Suprapubic skin (tissue), 4 donors: ENCODE data around the gene ACSF2. TPM values are rescaled to one million over a fixed set of nuclear protein-coding genes. Genes with fewer than 3 reads are reported as not detected.
"Not testable (repeated sequence)": the region's sequence is repeated elsewhere in the genome, so short reads cannot be mapped to it uniquely, and the experiment has no call there.

Experiments
- DNase-seq, 2 donors: peaks; one replicate each; pipeline ENCODE4 v3.0.0-alpha.2; 2019; ENCODE audit warnings: low spot score in 2 of 2
- H3K27ac ChIP-seq: fragments of 200-600 bp; sonication (generic); one replicate; pipeline ENCODE4 v1.5.1; 2019
- H3K27me3 ChIP-seq: fragments of 200-600 bp; sonication (generic); one replicate; pipeline ENCODE4 v1.5.1; 2019
- H3K36me3 ChIP-seq: fragments of 200-600 bp; sonication (generic); one replicate; pipeline ENCODE4 v1.5.1; 2019
- H3K4me1 ChIP-seq: fragments of 200-600 bp; sonication (generic); one replicate; pipeline ENCODE4 v1.5.1; 2019
- H3K4me3 ChIP-seq: fragments of 200-600 bp; sonication (generic); one replicate; pipeline ENCODE4 v1.5.1; 2019; ENCODE audit warnings: mild to moderate bottlenecking
- H3K9me3 ChIP-seq: fragments of 200-600 bp; sonication (generic); one replicate; pipeline ENCODE4 v1.5.1; 2019
- CTCF ChIP-seq, 2 donors: fragments of 200-600 bp in 1 of 2; fragments of 450-650 bp in 1 of 2; sonication (generic) in 1 of 2; IDR thresholded peaks; one replicate each; pipeline ENCODE4 v1.5.1; 2016 to 2019; ENCODE audit warnings: antibody characterized with exemption in 2 of 2, mild to moderate bottlenecking in 1 of 2, moderate library complexity in 1 of 2
- EP300 ChIP-seq: sonication (generic); formaldehyde crosslinking; IDR thresholded peaks from one replicate; pipeline ENCODE4 v1.6.1; 2017; ENCODE audit warnings: antibody characterized with exemption
- POLR2A ChIP-seq, 2 donors: fragments of 450-650 bp; IDR thresholded peaks; one replicate each; pipeline ENCODE4 v1.6.1; 2017; ENCODE audit warnings: antibody characterized with exemption in 2 of 2, mild to moderate bottlenecking in 2 of 2, moderate library complexity in 2 of 2
- POLR2AphosphoS5 ChIP-seq, 3 donors: sonication (generic); formaldehyde crosslinking; IDR thresholded peaks; one replicate each; pipeline ENCODE4 v1.6.1; 2017; ENCODE audit warnings: antibody characterized with exemption in 3 of 3
- WGBS: methylation state at CpG from one replicate; pipeline ENCODE4 v1.1.5; 2018; 5-methylcytosine and 5-hydroxymethylcytosine counted together
- total RNA-seq, 4 donors: library from RNA; depleted of rRNA; stranded (reverse); fragments of >200 nt; gene quantifications; one replicate each; pipeline ENCODE4 v1.1.0, GENCODE V29; 2016

ACSF2 gene
- total RNA-seq, 4 donors from 2014 or later = 61.2 to 164 (median 69.8) TPM

GRCh38 chr17:50474523-50474922 is 48.5 kb downstream of the ACSF2 start:
- Histone ChIP-seq H3K4me1 (peaks cover 18% of the 10 kb centered on the region), H3K27me3 (no peaks in the 10 kb centered on the region), H3K4me3 (no peak overlapping the region), H3K27ac (no peak overlapping the region), H3K9me3 (no peaks in the 10 kb centered on the region), H3K36me3 (peaks cover 39% of the 10 kb centered on the region)
- no peak for DNase-seq
- TF ChIP-seq CTCF (IDR thresholded peaks at IDR 0.05) (no peak), EP300 (no peak), POLR2AphosphoS5 (IDR thresholded peaks at IDR 0.05) (no peak), POLR2A (IDR thresholded peaks at IDR 0.05) (no peak)
- WGBS = 88% methylated on average over 2 of the region's 6 CpGs

GRCh38 chr17:50475362-50475761 is 49.3 kb downstream of the ACSF2 start:
- DNase-seq = no peak
- Histone ChIP-seq H3K4me1 (peaks cover 20% of the 10 kb centered on the region), H3K27ac (no peak overlapping the region), H3K36me3 (peaks cover 39% of the 10 kb centered on the region), H3K4me3 (no peak overlapping the region), H3K9me3 (no peaks in the 10 kb centered on the region), H3K27me3 (no peaks in the 10 kb centered on the region)
- 83% methylated on average over 4 of the region's 4 CpGs for WGBS
- TF ChIP-seq POLR2A (IDR thresholded peaks at IDR 0.05) = no peak
- no peak for TF ChIP-seq CTCF (IDR thresholded peaks at IDR 0.05)
- no peak for TF ChIP-seq EP300
- TF ChIP-seq POLR2AphosphoS5 (IDR thresholded peaks at IDR 0.05) = no peak

GRCh38 chr17:50475775-50476544 is 49.9 kb downstream of the ACSF2 start:
- WGBS = 60% methylated on average over 25 of the region's 33 CpGs
- H3K4me3 ChIP-seq = not testable (repeated sequence)
- peaks cover 39% of the 10 kb centered on the region for H3K36me3 ChIP-seq

GRCh38 chr17:50476545-50477315 is 50.7 kb downstream of the ACSF2 start:
- Histone ChIP-seq H3K27ac (no peak overlapping the region), H3K27me3 (no peaks in the 10 kb centered on the region), H3K4me3 (no peak overlapping the region), H3K9me3 (no peaks in the 10 kb centered on the region), H3K4me1 (peaks cover 26% of the 10 kb centered on the region), H3K36me3 (peaks cover 31% of the 10 kb centered on the region)
- no peak for DNase-seq
- no peak for TF ChIP-seq POLR2A (IDR thresholded peaks at IDR 0.05)
- TF ChIP-seq EP300 = no peak
- no peak for TF ChIP-seq POLR2AphosphoS5 (IDR thresholded peaks at IDR 0.05)
- TF ChIP-seq CTCF (IDR thresholded peaks at IDR 0.05) = no peak
- WGBS = 77% methylated on average over 18 of the region's 18 CpGs

More at GRCh38 chr17:50475775-50476544, 49.9 kb downstream of the ACSF2 start:
- not testable (repeated sequence) for H3K27ac ChIP-seq, H3K9me3 ChIP-seq, H3K27me3 ChIP-seq, DNase-seq
- H3K4me1 ChIP-seq = peaks cover 21% of the 10 kb centered on the region

GRCh38 chr17:50477976-50478375 is 52.0 kb downstream of the ACSF2 start:
- H3K4me1 ChIP-seq = peaks cover 38% of the 10 kb centered on the region
- no peaks in the 10 kb centered on the region for H3K27me3 ChIP-seq
- no peaks in the 10 kb centered on the region for H3K9me3 ChIP-seq
- peak overlapping the region; percentile 87 for H3K27ac ChIP-seq
- H3K4me3 ChIP-seq = peak overlapping the region; percentile 76
- TF ChIP-seq POLR2AphosphoS5 (IDR thresholded peaks at IDR 0.05) (no peak), EP300 (no peak), POLR2A (IDR thresholded peaks at IDR 0.05) (no peak), CTCF (IDR thresholded peaks at IDR 0.05) (no peak)
- WGBS = 70% methylated on average over 7 of the region's 7 CpGs
- no peak for DNase-seq
- H3K36me3 ChIP-seq = peaks cover 27% of the 10 kb centered on the region
